Erythroblast (primary cell): ENCODE measurements around the gene ACVR1C.

Source experiments
- DNase-seq, 2 experiments: peaks; one replicate each; lab custom pipeline; 2025; lab: John Stamatoyannopoulos, UW
- GATA1 ChIP-seq: IDR thresholded peaks from 2 replicates; pipeline ENCODE4 v1.6.1; 2011; ENCODE audit warnings: low read depth, mild to moderate bottlenecking, control low read depth, low read length, moderate library complexity
- POLR2A ChIP-seq: IDR thresholded peaks from 2 replicates; pipeline ENCODE4 v1.6.1; 2011; ENCODE audit warnings: mild to moderate bottlenecking, low read length

The ACVR1C gene

GRCh38 chr2:157628477-157629415 is at the start of gene ACVR1C:
Gene ACVR1C (minus strand): TSS chr2:157628864. CDS start chr2:157628644, 220 bp downstream.
- TF ChIP-seq POLR2A (no peak), GATA1 (no peak)
- peak; percentile 56 to 59 for DNase-seq

GRCh38 chr2:157677941-157678340 is 49.3 kb upstream of the ACVR1C start:
- no peak for DNase-seq
- no peak for TF ChIP-seq GATA1
- no peak for TF ChIP-seq POLR2A

GRCh38 chr2:157672129-157672528 is 43.5 kb upstream of the ACVR1C start:
- no peak for TF ChIP-seq GATA1
- TF ChIP-seq POLR2A = no peak
- DNase-seq = no peak

GRCh38 chr2:157662401-157662800 is 33.7 kb upstream of the ACVR1C start:
- DNase-seq = no peak
- no peak for TF ChIP-seq POLR2A
- TF ChIP-seq GATA1 = no peak

- DNase-seq = no peak
- TF ChIP-seq GATA1 = no peak
Measured at GRCh38 chr2:157661776-157662175, 33.1 kb upstream of the ACVR1C start.

GRCh38 chr2:157657858-157658257 is 29.2 kb upstream of the ACVR1C start:
- DNase-seq = no peak
- no peak for TF ChIP-seq GATA1
- no peak for TF ChIP-seq POLR2A

- no peak for DNase-seq
- no peak for TF ChIP-seq GATA1
- no peak for TF ChIP-seq POLR2A
Measured at GRCh38 chr2:157657101-157657500, 28.4 kb upstream of the ACVR1C start.

GRCh38 chr2:157644776-157645175 is 16.1 kb upstream of the ACVR1C start:
- TF ChIP-seq GATA1 (no peak), POLR2A (no peak)
- DNase-seq = no peak

- TF ChIP-seq GATA1 (no peak), POLR2A (no peak)
- DNase-seq = no peak
Measured at GRCh38 chr2:157631861-157632260, 3.2 kb upstream of the ACVR1C start.

- no peak for DNase-seq
- no peak for TF ChIP-seq POLR2A
- no peak for TF ChIP-seq GATA1
Measured at GRCh38 chr2:157627594-157628476, 829 bp downstream of the ACVR1C start.

GRCh38 chr2:157625296-157625695 is 3.4 kb downstream of the ACVR1C start:
- TF ChIP-seq POLR2A = no peak
- no peak for TF ChIP-seq GATA1
- DNase-seq = no peak

- TF ChIP-seq POLR2A (no peak), GATA1 (no peak)
- DNase-seq = no peak
Measured at GRCh38 chr2:157620956-157621355, 7.7 kb downstream of the ACVR1C start.

GRCh38 chr2:157611726-157612125 is 16.9 kb downstream of the ACVR1C start:
- DNase-seq = no peak
- TF ChIP-seq GATA1 (no peak), POLR2A (no peak)

- TF ChIP-seq GATA1 (no peak), POLR2A (no peak)
- DNase-seq = no peak
Measured at GRCh38 chr2:157611110-157611509, 17.6 kb downstream of the ACVR1C start.

GRCh38 chr2:157606534-157606933 is 22.1 kb downstream of the ACVR1C start:
- no peak for DNase-seq
- no peak for TF ChIP-seq POLR2A
- no peak for TF ChIP-seq GATA1
